AG10803 (cell line): Measurements from ENCODE around the gene F12.
"Not testable (repeated sequence)": the region's sequence is repeated elsewhere in the genome, so short reads cannot be mapped to it uniquely, and the experiment has no call there.

Experiments used
- DNase-seq: peaks from one replicate; pipeline ENCODE4 v3.0.0; 2010; ENCODE audit warnings: low read depth
- H3K4me3 ChIP-seq: 2 replicates; pipeline ENCODE4 v1.5.1; 2011; ENCODE audit warnings: mild to moderate bottlenecking, low read length, control low read depth
- TF ChIP-seq, protein P1 (sequence below): conservative IDR thresholded peaks from 2 replicates; pipeline ENCODE4 v1.5.1; 2011; ENCODE audit warnings: mild to moderate bottlenecking, low read length, control low read depth, inconsistent platforms

F12 gene

DNA sequence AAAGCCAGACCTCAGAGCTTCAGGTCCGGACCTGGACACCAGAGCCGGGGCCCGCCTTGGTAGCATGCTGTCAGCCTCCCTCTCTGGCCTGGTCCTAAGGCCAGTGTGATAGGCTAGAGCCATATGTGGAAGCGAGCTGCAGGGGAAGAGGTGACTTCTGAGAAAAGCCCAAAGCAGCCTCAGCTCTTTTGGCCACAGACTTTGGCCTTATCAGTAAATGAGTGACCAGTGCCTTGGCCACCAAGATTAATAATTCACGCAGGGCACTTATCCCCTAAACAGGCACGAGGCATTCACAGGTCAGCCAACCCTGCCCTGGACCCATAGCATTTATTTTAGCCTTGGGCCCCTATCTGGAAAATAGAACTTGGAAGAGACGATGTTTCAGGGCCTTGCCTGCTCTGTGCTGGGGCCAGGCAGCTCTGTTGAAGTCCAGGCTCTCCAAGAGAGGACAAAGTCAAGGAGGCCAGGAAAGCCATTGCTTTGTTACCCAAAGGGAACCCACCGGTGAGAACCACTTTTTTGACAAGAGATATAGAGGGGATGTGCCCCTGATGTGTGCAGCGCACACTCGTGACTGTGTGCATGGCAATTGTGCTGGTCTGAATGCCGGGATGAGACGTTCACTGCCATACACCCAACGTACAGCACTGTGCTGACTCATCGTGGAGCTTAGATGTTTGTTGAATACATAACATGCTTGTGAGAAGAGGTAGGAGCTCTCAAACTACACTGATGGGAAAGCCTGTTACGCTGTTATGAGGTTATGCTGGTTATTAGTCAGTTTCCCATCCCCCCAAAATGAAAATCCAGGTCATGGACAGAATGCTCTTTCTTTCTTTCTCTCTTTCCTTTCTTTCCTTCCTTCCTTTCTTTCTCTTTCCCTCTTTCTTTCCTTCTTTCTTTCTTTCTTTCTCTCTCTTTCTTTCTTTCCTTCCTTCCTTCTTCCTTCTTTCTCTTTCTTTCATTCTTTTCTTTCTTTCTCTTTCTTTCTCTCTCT is 30.2 kb downstream of the F12 start:
- DNase-seq: peak; percentile 59
- H3K4me3 ChIP-seq: no peak overlapping the region
- TF ChIP-seq, protein P1, sequence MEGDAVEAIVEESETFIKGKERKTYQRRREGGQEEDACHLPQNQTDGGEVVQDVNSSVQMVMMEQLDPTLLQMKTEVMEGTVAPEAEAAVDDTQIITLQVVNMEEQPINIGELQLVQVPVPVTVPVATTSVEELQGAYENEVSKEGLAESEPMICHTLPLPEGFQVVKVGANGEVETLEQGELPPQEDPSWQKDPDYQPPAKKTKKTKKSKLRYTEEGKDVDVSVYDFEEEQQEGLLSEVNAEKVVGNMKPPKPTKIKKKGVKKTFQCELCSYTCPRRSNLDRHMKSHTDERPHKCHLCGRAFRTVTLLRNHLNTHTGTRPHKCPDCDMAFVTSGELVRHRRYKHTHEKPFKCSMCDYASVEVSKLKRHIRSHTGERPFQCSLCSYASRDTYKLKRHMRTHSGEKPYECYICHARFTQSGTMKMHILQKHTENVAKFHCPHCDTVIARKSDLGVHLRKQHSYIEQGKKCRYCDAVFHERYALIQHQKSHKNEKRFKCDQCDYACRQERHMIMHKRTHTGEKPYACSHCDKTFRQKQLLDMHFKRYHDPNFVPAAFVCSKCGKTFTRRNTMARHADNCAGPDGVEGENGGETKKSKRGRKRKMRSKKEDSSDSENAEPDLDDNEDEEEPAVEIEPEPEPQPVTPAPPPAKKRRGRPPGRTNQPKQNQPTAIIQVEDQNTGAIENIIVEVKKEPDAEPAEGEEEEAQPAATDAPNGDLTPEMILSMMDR: no peak

GRCh38 chr5:177377851-177378776 is 31.2 kb downstream of the F12 start:
- no peak for DNase-seq
- TF ChIP-seq, protein P1: no peak
- no peak overlapping the region for H3K4me3 ChIP-seq

DNA sequence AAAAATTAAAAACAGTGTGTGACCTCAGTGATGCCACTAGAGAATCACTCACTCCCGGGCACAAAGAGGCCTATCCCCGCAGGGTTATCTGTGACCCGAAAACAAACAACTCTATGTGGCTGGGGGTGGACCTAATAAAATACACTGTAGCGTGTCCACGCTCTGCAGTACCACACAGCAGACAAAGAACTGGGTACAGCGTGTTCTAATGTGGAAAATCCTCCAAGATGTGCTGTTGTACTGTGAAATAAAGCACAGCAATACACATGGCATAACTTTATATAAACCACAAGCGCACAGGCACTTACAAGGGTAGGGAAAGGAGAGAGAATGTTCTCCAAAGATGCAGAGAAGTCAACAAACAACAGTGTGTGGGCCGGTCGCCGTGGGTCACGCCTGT is 33.3 kb downstream of the F12 start:
- no peak for DNase-seq
- TF ChIP-seq, protein P1: no peak
- H3K4me3 ChIP-seq: no peak overlapping the region

DNA sequence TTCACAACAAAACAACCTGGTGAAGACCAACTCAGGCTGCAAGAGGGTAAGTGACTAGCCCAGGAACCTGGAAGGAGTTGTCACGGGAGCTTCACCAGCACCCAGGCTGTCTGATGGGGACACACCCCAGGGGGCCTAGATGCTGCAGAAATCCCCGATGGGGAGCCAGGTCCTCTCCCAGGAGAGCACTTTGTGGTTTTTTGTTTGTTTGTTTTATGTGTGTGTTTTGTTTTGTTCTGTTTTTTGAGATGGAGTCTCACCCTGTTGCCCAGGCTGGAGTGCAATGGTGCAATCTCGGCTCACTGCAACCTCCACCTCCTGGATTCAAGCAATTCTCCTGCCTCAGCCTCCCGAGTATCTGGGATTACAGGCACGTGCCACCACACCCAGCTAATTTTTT is 33.8 kb downstream of the F12 start:
- not testable (repeated sequence) for DNase-seq, H3K4me3 ChIP-seq

GRCh38 chr5:177374211-177374610 is 35.2 kb downstream of the F12 start:
- DNase-seq: no peak
- TF ChIP-seq, protein P1: no peak
- H3K4me3 ChIP-seq: no peak overlapping the region

DNA sequence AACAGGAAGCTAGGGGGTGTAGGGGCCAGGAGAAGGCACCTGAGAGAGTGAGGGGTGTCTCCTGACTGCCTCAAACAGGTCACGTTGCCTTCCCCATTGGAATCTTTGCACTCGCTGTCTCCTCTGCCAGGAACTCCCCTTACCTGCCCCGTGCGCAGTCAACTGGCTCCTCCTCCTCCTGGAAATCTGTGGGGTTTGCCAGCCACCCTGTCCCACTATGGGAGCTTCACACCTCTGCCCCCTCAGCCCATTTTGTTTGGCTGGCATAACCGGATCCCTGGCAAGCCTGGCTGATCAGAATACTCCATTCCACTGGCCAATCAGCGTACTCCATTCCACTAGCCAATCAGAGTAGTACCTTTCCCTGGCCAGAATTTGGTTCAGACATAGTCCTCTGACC is 35.6 kb downstream of the F12 start:
- TF ChIP-seq, protein P1: no peak
- no peak overlapping the region for H3K4me3 ChIP-seq
- DNase-seq: no peak

- no peak overlapping the region for H3K4me3 ChIP-seq
- DNase-seq: no peak
- TF ChIP-seq, protein P1: no peak
These were observed 36.5 kb downstream of the F12 start for GRCh38 chr5:177372910-177373309.
